ENCODE data around the gene RAD51B.

- TF ChIP-seq CTCF (IDR thresholded peaks at IDR 0.05), result no peak
- no peak for TF ChIP-seq POLR2A (IDR thresholded peaks at IDR 0.05)
Observed at GRCh38 chr14:68111097-68111852, 291.7 kb downstream of the RAD51B start.

Measured in ovary (tissue), 3 donors.